Measurements from ENCODE around the gene DGKQ.

DNA sequence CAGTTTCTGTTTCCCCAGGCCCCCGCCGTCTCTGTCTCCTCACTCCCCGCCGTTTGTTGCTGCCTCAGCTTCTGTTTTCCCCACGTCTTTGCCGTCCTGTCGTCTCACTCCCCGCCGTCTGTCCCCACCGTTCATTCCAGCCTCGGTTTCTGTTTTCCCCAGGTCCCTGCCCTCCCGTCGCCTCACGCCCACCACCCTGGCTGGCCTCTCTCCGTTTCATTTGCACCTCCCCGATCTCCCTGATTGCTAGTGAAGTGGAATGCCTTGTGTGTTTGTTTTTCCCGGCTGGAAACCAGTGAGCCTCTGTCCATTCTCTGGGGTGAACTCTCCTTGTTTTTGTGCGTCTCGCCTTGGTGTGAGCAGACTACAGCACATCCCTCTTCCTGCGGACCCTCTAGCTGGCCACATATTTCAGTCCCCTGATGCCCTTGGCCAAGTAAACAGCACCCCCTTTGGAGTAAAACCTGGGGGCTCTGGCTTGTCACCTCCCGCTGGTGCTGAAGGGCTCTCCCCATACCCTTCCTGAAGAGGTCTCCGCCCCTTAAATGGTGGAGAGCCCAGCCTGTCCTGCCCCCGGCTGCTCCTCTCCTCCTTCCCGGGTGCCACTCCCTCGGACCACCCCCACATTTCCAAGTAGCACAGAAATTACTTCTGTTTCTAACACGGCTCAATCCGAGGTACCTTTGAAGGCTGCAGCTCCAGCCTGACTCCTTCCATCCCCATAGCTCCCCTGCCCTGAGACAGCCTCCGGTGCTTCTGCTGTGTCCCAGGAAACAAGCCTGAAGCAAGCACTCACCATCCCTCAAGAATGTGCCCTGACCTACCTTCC lies 27.9 kb downstream of the DGKQ start:
- TF ChIP-seq CTCF (IDR thresholded peaks at IDR 0.05) (no peak), POLR2A (IDR thresholded peaks at IDR 0.05) (no peak), EP300 (IDR thresholded peaks at IDR 0.05; ENCODE audit: low read depth) (no peak)

Data from transverse colon (tissue), 3 donors.